H1 (cell line): ENCODE measurements around the gene R3HDML. TPM values are rescaled to one million over a fixed set of nuclear protein-coding genes. Genes with fewer than 3 reads are reported as not detected.

ENCODE experiments used
- CTCF ChIA-PET: fragments of 300-600 bp; sonication (Branson Sonifier 250); formaldehyde crosslinking; loops from one replicate; lab custom pipeline; 2021; ENCODE audit not compliant: partially characterized antibody; lab: Charles Lee
- POLR2A ChIA-PET: fragments of 300-600 bp; sonication (Branson Sonifier 250); formaldehyde crosslinking; loops from one replicate; lab custom pipeline; 2021; ENCODE audit warnings: inconsistent platforms; ENCODE audit not compliant: partially characterized antibody; lab: Charles Lee
- DNase-seq, 2 experiments: peaks; one replicate each; pipeline versions ENCODE4 v3.0.0 to v3.0.0-alpha.2; 2010 to 2022; ENCODE audit warnings: low spot score in 2 of 2, low read depth in 1 of 2, mixed read lengths in 1 of 2
- FAIRE-seq: peaks from 2 replicates; lab custom pipeline; 2011; peaks lifted over from hg19 to GRCh38; lab: Jason Lieb, UNC
- H2AFZ ChIP-seq: 2 replicates; pipeline ENCODE4 v1.8.1; 2012; ENCODE audit warnings: low read length, inconsistent platforms
- H2AK5ac ChIP-seq: 2 replicates; pipeline ENCODE4 v1.6.1; 2013; ENCODE audit warnings: low read depth, low read length
- H2BK120ac ChIP-seq: replicated peaks from 2 replicates; pipeline ENCODE3; 2013; ENCODE audit warnings: low read depth, low read length, inconsistent platforms
- H2BK12ac ChIP-seq: 2 replicates; pipeline ENCODE4 v1.6.1; 2013; ENCODE audit warnings: low read depth, low read length
- H2BK15ac ChIP-seq: 2 replicates; pipeline ENCODE4 v1.6.1; 2013; ENCODE audit warnings: low read length
- H2BK20ac ChIP-seq: 2 replicates; pipeline ENCODE4 v1.6.1; 2013; ENCODE audit warnings: low read length
- H2BK5ac ChIP-seq: 2 replicates; pipeline ENCODE4 v1.6.1; 2013; ENCODE audit warnings: low read depth, low read length
- H3K14ac ChIP-seq: 2 replicates; pipeline ENCODE4 v1.6.1; 2013; ENCODE audit warnings: inconsistent platforms; ENCODE audit not compliant: insufficient read length
- H3K18ac ChIP-seq: 2 replicates; pipeline ENCODE4 v1.6.1; 2013; ENCODE audit warnings: low read length; ENCODE audit errors: extremely low read depth
- H3K23ac ChIP-seq: 2 replicates; pipeline ENCODE4 v1.6.1; 2013; ENCODE audit warnings: inconsistent platforms; ENCODE audit not compliant: insufficient read length
- H3K23me2 ChIP-seq: 2 replicates; pipeline ENCODE4 v1.6.1; 2013; ENCODE audit warnings: low read depth, low read length
- H3K27ac ChIP-seq: 2 replicates; pipeline ENCODE4 v1.6.1; 2011; ENCODE audit warnings: low read depth, low read length, inconsistent platforms
- H3K27me3 ChIP-seq, 4 experiments: replicated peaks in 1 of 4; 1 replicate in 1 of 4; 2 replicates in 3 of 4; pipeline versions ENCODE4 v1.6.1 to v1.8.1; 2011 to 2013; ENCODE audit warnings: low read length in 3 of 4, mild to moderate bottlenecking in 3 of 4, inconsistent platforms in 2 of 4, mixed read lengths in 2 of 4, moderate library complexity in 1 of 4; ENCODE audit not compliant: control insufficient read depth in 3 of 4, insufficient read depth in 3 of 4; ENCODE audit errors: extremely low read depth in 1 of 4
- H3K36me3 ChIP-seq, 4 experiments: 2 replicates each; pipeline versions ENCODE4 v1.6.1 to v1.8.1; 2011 to 2013; ENCODE audit warnings: mild to moderate bottlenecking in 4 of 4, low read length in 3 of 4, moderate library complexity in 2 of 4, control low read depth in 1 of 4, inconsistent platforms in 1 of 4; ENCODE audit not compliant: insufficient read depth in 4 of 4, control insufficient read depth in 2 of 4
- H3K4ac ChIP-seq: replicated peaks from 2 replicates; pipeline ENCODE3; 2013; ENCODE audit warnings: low read length, low read depth, mixed read lengths, inconsistent platforms; ENCODE audit not compliant: insufficient read length
- H3K4me1 ChIP-seq, 4 experiments: replicated peaks in 1 of 4; 1 replicate in 1 of 4; 2 replicates in 3 of 4; pipeline versions ENCODE4 v1.6.1 to v1.8.1; 2011 to 2013; ENCODE audit warnings: low read length in 3 of 4, inconsistent platforms in 2 of 4, mixed read lengths in 1 of 4; ENCODE audit not compliant: insufficient read depth in 4 of 4, control insufficient read depth in 3 of 4
- H3K4me2 ChIP-seq, 2 experiments: 2 replicates each; pipeline versions ENCODE4 v1.6.1 to v1.8.1; 2011 to 2013; ENCODE audit warnings: low read depth in 2 of 2, low read length in 2 of 2, control low read depth in 1 of 2, inconsistent platforms in 1 of 2, mild to moderate bottlenecking in 1 of 2; ENCODE audit not compliant: insufficient read depth in 1 of 2
- H3K4me3 ChIP-seq, 4 experiments: fragments of 200-600, 300-600 bp in 1 of 4; sonication (generic), shearing (Covaris generic), sonication (Bioruptor Twin) in 1 of 4; 2 replicates each; pipeline versions ENCODE4 v1.5.1 to v1.8.1; 2011 to 2016; ENCODE audit warnings: low read length in 4 of 4, low read depth in 3 of 4, control low read depth in 2 of 4, inconsistent platforms in 2 of 4, mild to moderate bottlenecking in 2 of 4, mixed read lengths in 1 of 4, moderate library complexity in 1 of 4; ENCODE audit not compliant: insufficient read depth in 2 of 4; ENCODE audit errors: extremely low read depth in 1 of 4
- H3K56ac ChIP-seq: replicated peaks from 2 replicates; pipeline ENCODE3; 2013; ENCODE audit warnings: low read depth, mild to moderate bottlenecking, mixed read lengths, low read length, inconsistent platforms; ENCODE audit not compliant: insufficient read length
- H3K79me1 ChIP-seq: 2 replicates; pipeline ENCODE4 v1.6.1; 2013; ENCODE audit warnings: low read depth, low read length, control low read depth
- H3K79me2 ChIP-seq, 2 experiments: 2 replicates each; pipeline versions ENCODE4 v1.6.1 to v1.8.1; 2012 to 2013; ENCODE audit warnings: low read length in 2 of 2, mild to moderate bottlenecking in 2 of 2, inconsistent platforms in 1 of 2; ENCODE audit not compliant: insufficient read depth in 2 of 2, control insufficient read depth in 1 of 2
- H3K9ac ChIP-seq, 4 experiments: replicated peaks in 1 of 4; 1 replicate in 1 of 4; 2 replicates in 3 of 4; pipeline versions ENCODE4 v1.6.1 to v1.8.1; 2011 to 2013; ENCODE audit warnings: low read depth in 3 of 4, low read length in 3 of 4, control low read depth in 2 of 4, mild to moderate bottlenecking in 2 of 4, moderate library complexity in 2 of 4, inconsistent platforms in 1 of 4; ENCODE audit errors: extremely low read depth in 1 of 4
- H3K9me3 ChIP-seq, 2 experiments: 2 replicates each; pipeline versions ENCODE4 v1.6.1 to v1.8.1; 2012 to 2013; ENCODE audit warnings: mild to moderate bottlenecking in 2 of 2, moderate library complexity in 2 of 2, control low read depth in 1 of 2, inconsistent platforms in 1 of 2, low read depth in 1 of 2, low read length in 1 of 2, mixed read lengths in 1 of 2; ENCODE audit not compliant: insufficient read depth in 2 of 2
- H4K20me1 ChIP-seq, 2 experiments: replicated peaks in 1 of 2; 2 replicates each; pipeline versions ENCODE3 to v1.8.1; 2011 to 2013; ENCODE audit warnings: inconsistent platforms in 2 of 2, low read length in 2 of 2, mild to moderate bottlenecking in 1 of 2; ENCODE audit not compliant: insufficient read depth in 2 of 2, control insufficient read depth in 1 of 2
- H4K5ac ChIP-seq: 2 replicates; pipeline ENCODE4 v1.6.1; 2013; ENCODE audit warnings: low read length, low read depth, mixed read lengths, inconsistent platforms; ENCODE audit not compliant: insufficient read length
- H4K8ac ChIP-seq: 2 replicates; pipeline ENCODE4 v1.8.0; 2013; ENCODE audit warnings: mild to moderate bottlenecking, moderate library complexity, low read length, inconsistent platforms; ENCODE audit not compliant: insufficient read depth; ENCODE audit errors: extremely low read depth
- H4K91ac ChIP-seq: replicated peaks from 2 replicates; pipeline ENCODE3; 2013; ENCODE audit warnings: low read length, mixed read lengths, inconsistent platforms; ENCODE audit not compliant: insufficient read length
- ASH2L ChIP-seq: fragments of 200-600, 300-600 bp; sonication (generic); IDR thresholded peaks from one replicate; pipeline ENCODE4 v1.7.1; 2017; ENCODE audit warnings: low read length
- CBX5 ChIP-seq: fragments of 300-800, 300-1000 bp; sonication (generic); IDR thresholded peaks from 2 replicates; pipeline ENCODE4 v1.7.1; 2016; ENCODE audit warnings: antibody characterized with exemption, low read length, low read depth
- NRF1 ChIP-seq: IDR thresholded peaks from 2 replicates; pipeline ENCODE4 v1.6.1; 2011; ENCODE audit warnings: mild to moderate bottlenecking, low read depth, low read length, improper control_type of control experiment
- RAD21 ChIP-seq, 2 experiments: IDR thresholded peaks in 1 of 2; conservative IDR thresholded peaks in 1 of 2; 2 replicates each; pipeline ENCODE4 v1.6.1; 2011; ENCODE audit warnings: low read depth in 2 of 2, low read length in 2 of 2, improper control_type of control experiment in 1 of 2, inconsistent platforms in 1 of 2, mild to moderate bottlenecking in 1 of 2, moderate library complexity in 1 of 2
- RBBP5 ChIP-seq: IDR thresholded peaks from 2 replicates; pipeline ENCODE4 v1.7.1; 2012; ENCODE audit warnings: low read depth, mild to moderate bottlenecking, inconsistent platforms, low read length, moderate library complexity, borderline replicate concordance
- SAP30 ChIP-seq: fragments of 300-600 bp; sonication (generic); IDR thresholded peaks from 2 replicates; pipeline ENCODE4 v1.7.1; 2012; ENCODE audit warnings: low read length, moderate library complexity, mild to moderate bottlenecking, inconsistent platforms; ENCODE audit not compliant: insufficient read depth, insufficient replicate concordance
- SP1 ChIP-seq: IDR thresholded peaks from 2 replicates; pipeline ENCODE4 v1.6.1; 2011; ENCODE audit warnings: low read depth, low read length
- ZNF274 ChIP-seq: IDR thresholded peaks from 2 replicates; pipeline ENCODE4 v1.7.0; 2012; ENCODE audit warnings: low read length, borderline replicate concordance; ENCODE audit errors: extremely low read depth
- WGBS, 2 experiments: shearing (Covaris generic) in 1 of 2; methylation state at CpG; one replicate each; pipeline versions ENCODE4 v1.1.6 to v1.1.7; 2013 to 2015; ENCODE audit warnings: low lambda C conversion rate in 2 of 2, mixed read lengths in 2 of 2, inconsistent platforms in 1 of 2, low coverage in 1 of 2, missing lambda C conversion rate in 1 of 2; ENCODE audit not compliant: insufficient replicate concordance in 2 of 2, insufficient coverage in 1 of 2, insufficient read length in 1 of 2; ENCODE audit errors: extremely low coverage in 1 of 2, missing lambda C conversion rate in 1 of 2; 5-methylcytosine and 5-hydroxymethylcytosine counted together
- polyA plus RNA-seq, 7 experiments: library from polyadenylated mRNA; depleted of rRNA in 3 of 7; stranded (reverse) in 5 of 7; unstranded in 2 of 7; fragments of >200 nt in 5 of 7; fragments of 200-250 nt in 2 of 7; gene quantifications; 1 replicate in 5 of 7; 2 replicates in 1 of 7; 4 replicates in 1 of 7; pipeline versions ENCODE4 v1.2.1 to v1.2.3, GENCODE V29; 2011 to 2013; ENCODE audit warnings: missing spikeins in 2 of 7, mixed read lengths in 2 of 7
- total RNA-seq: library from RNA; stranded (reverse); fragmentation: NEBNext Ultra II Directional; extraction: Animal tissue kit (Norgen Biotek cat#: 25700); gene quantifications from 2 replicates; pipeline ENCODE4 v1.2.1, GENCODE V29; 2021

Gene R3HDML
- total and polyA plus RNA-seq, 2 of the 8 experiments (the other 6 are each of a cell fraction or from before 2014, with no cell fraction given) = not detected

- ChIA-PET POLR2A (no interaction called here), CTCF (no interaction called here)
- FAIRE-seq (no peak), DNase-seq (no peak)
- Histone ChIP-seq H3K27me3 (0 out of 7 replicates have a peak, but pooled peaks cover 0 to 2% (median 0%) of the 10 kb centered on the region in 4 experiments), H3K4me3 (peak overlapping the region in 1 of 4 experiments; percentile 11; a peak in 1 of 8 replicates), H3K79me1 (no peaks in the 10 kb centered on the region), H3K79me2 (no peaks in the 10 kb centered on the region), H4K5ac (no peak overlapping the region), H4K91ac (no peak overlapping the region), H3K9me3 (no peaks in the 10 kb centered on the region), H3K18ac (no peak overlapping the region), H3K4me2 (peak overlapping the region; percentile 32 to 49; a peak in 2 of 4 replicates), H3K56ac (no peak overlapping the region), H3K23ac (no peak overlapping the region), H3K14ac (no peak overlapping the region), H2BK120ac (no peak overlapping the region), H2AFZ (0 out of 2 replicates have a peak overlapping the region, but pooled peaks have one; percentile 22), H2BK20ac (0 out of 2 replicates have a peak overlapping the region, but pooled peaks have one; percentile 9), H3K27ac (no peak overlapping the region), H4K20me1 (no peaks in the 10 kb centered on the region), H2BK15ac (no peak overlapping the region), H3K23me2 (no peaks in the 10 kb centered on the region), H2BK5ac (no peak overlapping the region), H3K36me3 (no peaks in the 10 kb centered on the region), H3K9ac (no peak overlapping the region), H3K4ac (no peak overlapping the region), H4K8ac (no peak overlapping the region), H2AK5ac (no peak overlapping the region), H2BK12ac (no peak overlapping the region), H3K4me1 (peaks cover 4 to 12% (median 5%) of the 10 kb centered on the region in 4 experiments)
- WGBS, 2 experiments = 100% methylated on average over 2 of the region's 2 CpGs; no CpG with 5 or more reads in 1 of the 2 experiments
- TF ChIP-seq SAP30 = no peak
- no peak for TF ChIP-seq SP1
- TF ChIP-seq ASH2L = no peak
- no peak for TF ChIP-seq ZNF274
- TF ChIP-seq NRF1 = no peak
- no peak for TF ChIP-seq RAD21 (IDR thresholded peaks at IDR 0.05 in 1 of 2, conservative IDR thresholded peaks at IDR 0.05 in 1 of 2; ENCODE audit: low read depth in 2 of 2, low read length in 2 of 2)
- TF ChIP-seq CBX5 = no peak
- no peak for TF ChIP-seq RBBP5
These were observed 1.2 kb upstream of the R3HDML start for GRCh38 chr20:44335675-44336074.
